GM12873 (cell line): ENCODE data around the gene SLCO2A1.

Experiments used
- TF ChIP-seq, protein P1 (sequence below): IDR thresholded peaks from 2 replicates; pipeline ENCODE4 v1.5.1; 2012; ENCODE audit warnings: low read depth, mild to moderate bottlenecking, moderate library complexity, low read length, control low read depth; ENCODE audit not compliant: insufficient read depth; ENCODE audit errors: missing control alignments

SLCO2A1 gene

DNA sequence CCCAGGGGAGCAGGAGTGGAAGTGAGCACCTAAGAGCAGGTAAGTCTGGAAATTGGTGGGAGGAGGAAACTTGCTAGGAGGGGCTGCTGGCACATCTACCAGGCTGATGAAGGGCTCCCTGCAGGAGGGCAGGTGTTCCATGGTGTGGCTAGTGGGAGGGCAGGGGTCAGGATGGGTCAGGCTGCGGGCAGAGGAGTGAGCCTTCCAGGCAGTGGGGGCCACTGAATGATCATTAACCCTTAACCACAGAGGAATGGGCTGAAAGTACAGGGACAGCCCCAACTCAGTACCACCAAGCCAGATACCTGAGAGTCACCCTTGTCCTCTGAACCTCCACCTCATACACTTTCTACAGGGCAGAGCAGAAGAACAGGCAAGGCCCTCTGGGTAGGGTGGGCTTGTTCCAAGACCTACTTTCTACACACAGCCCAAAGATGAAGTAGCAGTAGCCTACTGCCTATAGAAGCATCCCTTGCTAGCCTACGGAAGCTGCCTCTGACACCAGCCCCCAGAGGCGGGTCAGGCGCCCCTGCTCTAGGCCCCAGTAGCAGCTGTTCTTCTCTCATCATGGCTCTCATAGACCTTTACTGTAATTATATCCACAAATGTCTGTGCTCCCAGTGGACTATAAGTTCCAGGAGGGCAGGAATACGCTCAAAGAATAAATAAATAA lies 138.6 kb downstream of the SLCO2A1 start:
- TF ChIP-seq, protein P1, sequence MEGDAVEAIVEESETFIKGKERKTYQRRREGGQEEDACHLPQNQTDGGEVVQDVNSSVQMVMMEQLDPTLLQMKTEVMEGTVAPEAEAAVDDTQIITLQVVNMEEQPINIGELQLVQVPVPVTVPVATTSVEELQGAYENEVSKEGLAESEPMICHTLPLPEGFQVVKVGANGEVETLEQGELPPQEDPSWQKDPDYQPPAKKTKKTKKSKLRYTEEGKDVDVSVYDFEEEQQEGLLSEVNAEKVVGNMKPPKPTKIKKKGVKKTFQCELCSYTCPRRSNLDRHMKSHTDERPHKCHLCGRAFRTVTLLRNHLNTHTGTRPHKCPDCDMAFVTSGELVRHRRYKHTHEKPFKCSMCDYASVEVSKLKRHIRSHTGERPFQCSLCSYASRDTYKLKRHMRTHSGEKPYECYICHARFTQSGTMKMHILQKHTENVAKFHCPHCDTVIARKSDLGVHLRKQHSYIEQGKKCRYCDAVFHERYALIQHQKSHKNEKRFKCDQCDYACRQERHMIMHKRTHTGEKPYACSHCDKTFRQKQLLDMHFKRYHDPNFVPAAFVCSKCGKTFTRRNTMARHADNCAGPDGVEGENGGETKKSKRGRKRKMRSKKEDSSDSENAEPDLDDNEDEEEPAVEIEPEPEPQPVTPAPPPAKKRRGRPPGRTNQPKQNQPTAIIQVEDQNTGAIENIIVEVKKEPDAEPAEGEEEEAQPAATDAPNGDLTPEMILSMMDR: no peak

DNA sequence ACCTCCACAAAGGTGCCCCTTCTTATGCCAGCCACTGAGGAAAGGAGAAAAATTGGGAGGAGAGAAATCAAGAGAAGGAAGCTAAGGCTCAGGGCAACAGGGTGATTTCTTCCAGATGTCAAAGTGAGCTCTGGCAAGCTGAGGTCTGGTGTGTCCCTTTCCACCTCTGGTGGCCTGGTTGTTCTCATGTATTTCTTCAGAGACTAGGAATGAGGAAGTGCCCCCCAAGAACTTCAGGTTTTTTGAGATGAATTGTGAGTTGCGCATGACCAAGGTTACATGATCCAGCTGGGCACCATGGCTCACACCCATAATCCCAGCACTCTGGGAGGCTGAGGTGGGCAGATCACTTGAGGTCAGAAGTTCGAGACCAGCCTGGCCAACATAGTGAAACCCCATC lies 139.7 kb downstream of the SLCO2A1 start:
- TF ChIP-seq, protein P1: no peak

DNA sequence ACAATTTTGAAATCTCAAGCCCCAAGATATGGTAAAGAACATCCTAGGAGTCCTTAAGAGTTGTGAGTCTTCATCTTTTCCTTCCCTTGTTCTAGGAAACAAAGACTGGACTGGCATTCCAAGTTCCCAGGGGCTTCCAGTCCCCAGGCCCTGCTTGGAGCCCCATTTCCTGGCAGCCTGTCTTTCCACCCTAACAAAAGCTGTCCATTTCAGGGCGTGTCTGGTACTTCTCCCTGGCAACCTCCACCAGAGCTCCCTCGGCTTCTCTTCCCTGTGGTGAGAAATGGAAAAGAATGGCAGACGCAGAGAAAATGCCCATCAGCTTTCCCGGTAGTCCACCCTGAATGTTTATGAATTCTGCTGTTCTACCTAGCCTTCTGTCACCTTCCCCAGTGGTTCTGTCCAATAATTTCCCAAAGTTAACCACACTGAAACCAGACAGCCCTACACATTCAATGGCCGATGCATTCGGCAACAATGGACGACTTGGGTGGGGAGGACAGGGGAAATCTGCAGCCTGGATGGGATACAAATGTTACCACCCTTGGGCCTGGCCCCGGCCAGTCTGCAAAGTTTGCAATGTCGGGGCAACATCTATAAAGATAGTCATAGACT lies 140.9 kb downstream of the SLCO2A1 start:
- TF ChIP-seq, protein P1: no peak

DNA sequence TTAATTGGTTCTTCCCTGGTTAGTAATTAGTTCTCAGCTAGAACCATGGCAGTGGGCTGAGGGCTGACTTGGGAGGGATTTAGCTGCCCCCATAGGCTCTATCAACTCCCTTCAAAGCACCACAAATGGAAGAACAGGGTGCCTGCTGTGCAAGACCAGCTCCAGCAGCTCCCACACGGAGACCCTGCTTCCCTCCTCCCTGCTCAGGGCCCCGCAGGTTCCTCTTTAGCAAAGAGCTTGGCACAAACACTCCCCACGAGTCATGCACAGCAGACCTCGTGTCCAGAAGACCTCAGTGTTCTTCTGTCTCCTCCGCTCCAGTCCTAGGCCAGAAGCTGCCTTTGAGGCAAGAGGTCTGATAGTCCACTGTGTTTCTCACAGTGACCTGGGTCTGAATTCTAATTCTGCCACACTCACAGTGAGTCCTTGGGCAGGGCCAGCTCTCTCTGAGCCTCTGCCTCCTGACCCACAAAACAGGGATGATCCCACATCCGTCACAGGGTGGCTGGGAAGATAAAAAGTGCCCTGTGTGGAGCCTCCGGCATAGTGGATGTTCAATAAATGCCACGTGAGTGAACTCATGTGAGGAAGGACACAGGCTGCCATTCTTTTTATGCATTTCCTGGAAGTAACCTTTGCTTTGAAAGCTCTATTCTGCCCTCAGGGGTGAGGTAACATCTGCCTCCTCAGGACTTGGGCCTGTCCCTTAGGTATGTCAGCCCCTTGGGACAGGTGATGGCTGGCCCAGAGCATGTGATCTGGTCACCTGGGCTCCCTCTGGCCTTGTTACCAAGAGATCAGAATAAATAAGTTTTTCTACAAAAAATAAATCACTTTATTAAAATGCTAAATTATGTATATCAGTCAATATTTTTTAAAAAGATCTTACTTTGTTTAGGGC lies 141.7 kb downstream of the SLCO2A1 start:
- TF ChIP-seq, protein P1: no peak

DNA sequence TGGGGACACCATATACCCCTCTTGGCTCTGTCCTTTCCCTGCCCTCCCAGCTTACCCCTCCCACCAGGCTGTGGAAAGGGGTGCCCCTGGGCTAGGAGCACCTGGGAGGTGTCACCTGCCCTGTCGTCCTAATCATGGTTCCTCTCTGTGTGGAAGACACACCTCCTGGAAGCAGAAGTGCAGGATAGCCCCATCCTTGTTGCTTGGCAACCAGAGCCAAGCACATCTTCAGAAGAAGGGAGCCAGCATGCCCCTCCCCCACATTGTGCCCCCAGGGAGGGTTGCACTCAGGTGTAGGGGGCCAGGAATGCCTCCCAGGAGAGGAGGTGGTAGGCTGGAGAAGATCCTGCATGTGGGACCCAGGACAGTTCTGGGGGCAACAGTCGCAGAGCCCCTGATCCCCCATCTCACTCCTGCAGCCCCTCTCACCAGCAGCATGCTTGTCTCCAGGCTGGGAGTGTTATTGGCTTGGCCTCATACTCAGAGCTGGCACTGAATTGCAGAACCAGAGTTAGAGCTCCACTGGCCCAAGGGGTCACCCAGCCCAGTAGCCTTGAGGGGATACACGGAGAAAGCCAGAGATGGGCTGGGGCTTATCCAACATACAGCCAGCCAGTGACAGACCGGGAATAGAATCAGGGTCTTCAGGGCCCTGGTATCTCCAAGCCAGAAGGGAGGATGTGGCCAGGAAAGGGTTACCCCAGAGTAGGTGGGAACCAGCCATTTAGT lies 142.5 kb downstream of the SLCO2A1 start:
- TF ChIP-seq, protein P1: no peak

DNA sequence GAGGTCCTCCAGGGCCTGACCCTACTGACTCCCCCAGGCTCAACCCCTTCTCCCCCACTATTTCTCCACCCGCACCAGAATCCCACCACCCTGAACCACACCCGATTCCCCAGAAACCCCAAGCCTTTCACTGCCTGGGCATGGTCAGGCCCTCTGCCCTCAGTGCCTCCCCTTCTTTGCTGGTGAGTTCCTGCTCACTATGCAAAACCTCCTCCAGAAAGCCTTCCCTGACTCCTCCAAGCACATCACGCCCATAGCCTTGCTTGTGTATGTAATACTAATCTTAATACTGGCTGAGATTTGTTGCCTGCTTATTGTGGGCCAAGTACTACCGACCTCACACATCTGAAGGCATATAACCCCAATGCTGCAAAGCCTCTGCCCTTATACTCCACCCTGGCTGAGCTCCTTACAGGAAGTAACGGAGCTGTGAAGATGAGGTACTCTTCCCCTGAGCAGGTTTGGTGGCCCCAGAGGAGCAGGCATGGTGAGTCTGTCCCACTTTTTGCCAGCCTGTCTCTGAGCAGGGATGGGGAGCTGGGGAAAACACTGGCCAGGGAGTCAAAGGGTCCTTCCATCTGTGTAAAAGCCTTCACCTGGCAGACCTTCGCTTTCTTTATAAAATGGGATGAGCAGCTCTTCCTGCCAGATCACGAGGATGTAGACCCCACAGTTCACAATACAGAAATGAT lies 143.5 kb downstream of the SLCO2A1 start:
- TF ChIP-seq, protein P1: no peak
